Left renal pelvis (tissue), 4 donors: Measurements from ENCODE around the gene CKAP2. TPM values are rescaled to one million over a fixed set of nuclear protein-coding genes. Genes with fewer than 3 reads are reported as not detected.

ENCODE experiments used
- polyA plus RNA-seq, 4 donors: library from polyadenylated mRNA; unstranded; fragments of 120-200 nt; gene quantifications; one replicate each; pipeline ENCODE4 v1.2.1, GENCODE V29; 2013; ENCODE audit not compliant: insufficient read length in 4 of 4

CKAP2 gene
- polyA plus RNA-seq, 4 donors, result 51.6 to 74.5 (median 55.4) TPM

Other genes with a start within 250 kb of the CKAP2 start
- gene THSD1, start 49.3 kb upstream of the CKAP2 start, polyA plus RNA-seq, result 1 to 10 TPM; 6.7 to 8.5 (median 7.7) TPM
- gene VPS36, start 4.8 kb upstream of the CKAP2 start, polyA plus RNA-seq, result 10 to 100 TPM; 42.0 to 63.5 (median 55.4) TPM
- 10 to 100 TPM; 18.4 to 25.0 (median 22.8) TPM for gene HNRNPA1L2, start 187.0 kb downstream of the CKAP2 start, polyA plus RNA-seq
- 10 to 100 TPM; 44.2 to 64.5 (median 53.4) TPM for gene SUGT1, start 197.4 kb downstream of the CKAP2 start, polyA plus RNA-seq